Activated B cell treated with CpG ODN at 0.5 μM for 24 hours (primary cell): ENCODE measurements around the gene GHRH. TPM values are rescaled to one million over a fixed set of nuclear protein-coding genes. Genes with fewer than 3 reads are reported as not detected.
A peak's percentile ranks its signal among the peaks of the same experiment; 100 is the strongest.

Experiments used
- ATAC-seq: fragments of 200-7000 bp; cut with Tn5 transposase; one replicate; pipeline ENCODE4 v1.10.0; 2021; ENCODE audit warnings: low read depth, mild to moderate bottlenecking, moderate library complexity
- CTCF ChIA-PET: fragments of 350-600 bp; sonication (Branson Sonifier 250); formaldehyde crosslinking; loops from one replicate; lab custom pipeline; 2021; ENCODE audit warnings: antibody characterized with exemption; lab: Charles Lee
- POLR2A ChIA-PET: fragments of 350-600 bp; sonication (Branson Sonifier 250); formaldehyde crosslinking; loops from one replicate; lab custom pipeline; 2021; ENCODE audit warnings: antibody characterized with exemption; lab: Charles Lee
- DNase-seq: peaks from one replicate; pipeline ENCODE4 v3.0.0; 2022
- H3K27ac Mint-ChIP-seq: one replicate; pipeline ENCODE4 v1.8.0; 2020; ENCODE audit warnings: mixed read lengths
- H3K27me3 Mint-ChIP-seq: one replicate; pipeline ENCODE4 v1.8.0; 2021; ENCODE audit warnings: mixed read lengths
- H3K36me3 Mint-ChIP-seq: one replicate; pipeline ENCODE4 v1.8.0; 2021; ENCODE audit warnings: low read depth, mixed read lengths
- H3K4me1 Mint-ChIP-seq: one replicate; pipeline ENCODE4 v1.8.0; 2021; ENCODE audit warnings: mixed read lengths
- H3K4me3 Mint-ChIP-seq: one replicate; pipeline ENCODE4 v1.8.0; 2020; ENCODE audit warnings: mild to moderate bottlenecking, mixed read lengths
- H3K9me3 Mint-ChIP-seq: one replicate; pipeline ENCODE4 v1.8.0; 2020; ENCODE audit warnings: mixed read lengths
- CTCF ChIP-seq: fragments of 200-600 bp; IDR thresholded peaks from one replicate; pipeline ENCODE4 v1.8.0; 2022; ENCODE audit warnings: antibody characterized with exemption, mild to moderate bottlenecking
- intact Hi-C: fragments of 100-400 bp; cut with micrococcal nuclease; formaldehyde crosslinking; loops from one replicate; pipeline ENCODE4 v1.15.1; 2024
- total RNA-seq: library from RNA; stranded (reverse); gene quantifications from 2 replicates; pipeline ENCODE4 v1.2.3, GENCODE V29; 2022

GHRH gene
- total RNA-seq, 1 donor from 2014 or later: not detected

GRCh38 chr20:37226889-37227288, 34.7 kb downstream of the GHRH start:
- no peak overlapping the region for H3K4me3 Mint-ChIP-seq
- no peak overlapping the region for H3K27ac Mint-ChIP-seq
- CTCF ChIA-PET: no interaction called here
- H3K36me3 Mint-ChIP-seq: peaks cover 95% of the 10 kb centered on the region
- H3K27me3 Mint-ChIP-seq: no peaks in the 10 kb centered on the region
- DNase-seq: no peak
- no peak for ATAC-seq
- intact Hi-C loops: no loop called here
- H3K4me1 Mint-ChIP-seq: peaks cover 4% of the 10 kb centered on the region
- TF ChIP-seq CTCF: no peak
- POLR2A ChIA-PET: no interaction called here
- H3K9me3 Mint-ChIP-seq: no peaks in the 10 kb centered on the region

DNA sequence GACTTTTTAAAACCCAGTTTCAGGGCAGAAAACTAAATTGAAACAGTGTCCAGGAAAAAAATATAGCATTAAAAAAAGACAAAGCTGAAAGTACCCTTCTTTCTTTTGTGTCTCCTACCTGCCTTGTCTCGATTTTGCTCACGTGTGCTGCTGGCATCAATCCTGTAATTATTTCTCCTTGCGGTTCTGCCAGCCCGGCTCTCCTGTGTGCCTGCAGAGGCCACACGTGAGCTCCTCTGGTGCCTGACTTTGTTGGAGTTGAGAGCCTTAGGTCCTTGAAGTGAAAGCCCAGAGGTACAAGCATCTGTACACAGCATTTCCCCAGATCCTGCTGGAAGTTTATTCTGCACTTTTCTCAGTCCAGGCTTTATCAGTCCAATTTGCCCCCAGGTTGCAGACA, 36.5 kb downstream of the GHRH start:
- H3K4me1 Mint-ChIP-seq: peaks cover 4% of the 10 kb centered on the region
- peaks cover 90% of the 10 kb centered on the region for H3K36me3 Mint-ChIP-seq
- no peak overlapping the region for H3K4me3 Mint-ChIP-seq
- no peaks in the 10 kb centered on the region for H3K27me3 Mint-ChIP-seq
- H3K27ac Mint-ChIP-seq: no peak overlapping the region
- ATAC-seq (no peak), DNase-seq (no peak)
- TF ChIP-seq CTCF: no peak
- intact Hi-C loops: no loop called here
- CTCF ChIA-PET: interaction anchor here (0.6 kb wide), 1 partner anchor 51 kb away, joined by 4 read pairs; no protein-coding TSS in a partner anchor
- no peaks in the 10 kb centered on the region for H3K9me3 Mint-ChIP-seq
- POLR2A ChIA-PET: no interaction called here

DNA sequence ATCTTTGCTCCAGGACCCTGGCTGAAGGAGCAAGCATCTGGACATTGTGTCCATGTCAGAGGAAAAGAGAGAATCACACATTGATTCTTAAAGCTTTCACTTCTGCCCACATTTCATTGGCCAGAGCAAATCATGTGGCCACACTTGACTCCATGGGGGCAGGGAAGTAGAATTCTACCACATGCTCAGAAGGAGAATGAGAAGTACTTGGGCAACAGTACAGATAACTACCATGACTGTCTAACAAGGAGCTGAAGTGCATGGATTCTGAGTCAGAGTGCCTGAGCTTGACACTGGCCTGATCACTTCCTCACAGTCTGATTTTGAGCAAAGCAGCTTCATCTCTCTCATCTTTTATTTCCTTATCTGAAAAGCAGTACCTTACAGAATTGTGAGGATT, 38.6 kb downstream of the GHRH start:
- peak; percentile 76 for ATAC-seq
- peak overlapping the region; percentile 70 for H3K27ac Mint-ChIP-seq
- H3K36me3 Mint-ChIP-seq: peaks cover 87% of the 10 kb centered on the region
- intact Hi-C loops: no loop called here
- H3K4me1 Mint-ChIP-seq: peaks cover 4% of the 10 kb centered on the region
- POLR2A ChIA-PET: interaction anchor here (0.7 to 1.7 kb wide), 2 partner anchors 44 to 66 kb away, joined by 3 to 7 read pairs; partner anchors contain the start of genes MANBAL, MROH8 and RPN2
- no peak for TF ChIP-seq CTCF
- DNase-seq: no peak
- H3K9me3 Mint-ChIP-seq: no peaks in the 10 kb centered on the region
- no peaks in the 10 kb centered on the region for H3K27me3 Mint-ChIP-seq
- no peak overlapping the region for H3K4me3 Mint-ChIP-seq
- CTCF ChIA-PET: interaction anchor here (1.0 kb wide), 1 partner anchor 312 kb away, joined by 3 read pairs; no protein-coding TSS in a partner anchor

DNA sequence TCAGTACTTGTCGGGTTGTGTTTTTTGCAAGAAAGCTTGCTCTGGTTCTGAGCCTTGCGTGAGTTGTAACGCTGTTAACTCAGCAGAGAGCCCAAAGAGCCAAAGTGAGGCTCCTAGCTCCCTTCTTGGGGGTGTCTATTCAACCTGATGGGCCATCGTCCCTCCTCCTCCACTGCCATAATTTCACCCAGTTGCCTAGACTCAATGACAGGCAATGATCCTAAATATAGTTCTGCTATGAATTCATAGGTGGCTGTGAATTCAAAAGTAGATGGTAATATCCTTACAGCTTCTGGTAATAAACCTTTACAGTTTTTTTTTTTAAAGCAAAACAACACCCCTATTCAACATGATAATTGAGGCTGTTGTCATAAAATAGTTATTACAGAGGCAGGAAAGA, 39.5 kb downstream of the GHRH start:
- POLR2A ChIA-PET: interaction anchor here (0.6 kb wide), 1 partner anchor 137 kb away, joined by 3 read pairs; no protein-coding TSS in a partner anchor
- Mint-ChIP-seq H3K36me3 (peaks cover 83% of the 10 kb centered on the region), H3K9me3 (no peaks in the 10 kb centered on the region), H3K27me3 (no peaks in the 10 kb centered on the region), H3K4me1 (peaks cover 4% of the 10 kb centered on the region), H3K27ac (no peak overlapping the region), H3K4me3 (no peak overlapping the region)
- intact Hi-C loops: no loop called here
- CTCF ChIA-PET: no interaction called here
- ATAC-seq (no peak), DNase-seq (no peak)
- TF ChIP-seq CTCF: no peak

DNA sequence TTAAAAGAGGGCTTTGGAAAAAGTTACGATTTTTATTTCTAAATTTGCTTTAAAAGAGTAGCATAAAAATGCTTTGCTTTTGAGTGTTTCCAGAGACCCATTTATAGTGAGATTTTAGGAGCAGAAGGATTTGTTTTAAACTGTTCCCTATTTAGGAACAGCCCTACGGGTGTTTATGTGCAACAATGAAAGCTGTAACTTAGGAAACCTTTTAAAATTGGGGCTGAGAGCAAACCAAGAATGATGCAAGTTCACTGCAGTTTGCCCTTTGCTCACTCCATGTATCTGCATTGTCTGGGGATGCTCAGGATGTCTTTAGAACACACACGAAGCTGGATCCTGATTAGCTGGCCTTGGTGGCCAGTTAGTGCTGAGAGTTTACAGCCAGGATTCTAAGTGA, 40.9 kb downstream of the GHRH start:
- Mint-ChIP-seq H3K4me1 (peaks cover 4% of the 10 kb centered on the region), H3K9me3 (no peaks in the 10 kb centered on the region), H3K27ac (no peak overlapping the region), H3K36me3 (peaks cover 81% of the 10 kb centered on the region), H3K27me3 (no peaks in the 10 kb centered on the region), H3K4me3 (no peak overlapping the region)
- ATAC-seq (no peak), DNase-seq (no peak)
- no peak for TF ChIP-seq CTCF
- ChIA-PET POLR2A (interaction anchor here (0.6 kb wide), 1 partner anchor 9 kb away, joined by 4 read pairs; no protein-coding TSS in a partner anchor), CTCF (interaction anchor here (1.0 kb wide), 1 partner anchor 25 kb away, joined by 5 read pairs; no protein-coding TSS in a partner anchor)
- intact Hi-C loops: no loop called here
